Loucy (cell line): ENCODE measurements around the gene CACNB1.

Source experiments
- H2AFZ ChIP-seq: fragments of 200-600 bp; sonication (generic); 2 replicates; pipeline ENCODE4 v1.6.0; 2016; ENCODE audit warnings: antibody characterized with exemption, mild to moderate bottlenecking, low read length, moderate library complexity
- H3F3A ChIP-seq: fragments of 200-600 bp; 2 replicates; pipeline ENCODE4 v1.6.0; 2016; ENCODE audit warnings: antibody characterized with exemption, low read depth, mild to moderate bottlenecking
- H3K27me3 ChIP-seq: fragments of 200-600 bp; sonication (generic); 2 replicates; pipeline ENCODE4 v1.6.1; 2014; ENCODE audit warnings: low read length, mild to moderate bottlenecking; ENCODE audit not compliant: insufficient read depth, poor library complexity, severe bottlenecking
- H3K36me3 ChIP-seq: fragments of 200-600 bp; sonication (generic); 2 replicates; pipeline ENCODE4 v1.6.1; 2016; ENCODE audit warnings: low read length; ENCODE audit not compliant: insufficient read depth
- H3K4me1 ChIP-seq: fragments of 200-600 bp; sonication (generic); 2 replicates; pipeline ENCODE4 v1.5.1; 2014; ENCODE audit warnings: low read length, mild to moderate bottlenecking; ENCODE audit not compliant: insufficient read depth, poor library complexity, severe bottlenecking
- H3K4me2 ChIP-seq: fragments of 200-600 bp; sonication (generic); 2 replicates; pipeline ENCODE4 v1.6.0; 2014; ENCODE audit warnings: antibody characterized with exemption, low read length, low read depth, mild to moderate bottlenecking; ENCODE audit not compliant: poor library complexity, severe bottlenecking
- H3K4me3 ChIP-seq: fragments of 200-600 bp; sonication (generic); 2 replicates; pipeline ENCODE4 v1.5.1; 2014; ENCODE audit warnings: low read length, mild to moderate bottlenecking, mixed read lengths; ENCODE audit not compliant: poor library complexity, severe bottlenecking
- H3K79me2 ChIP-seq: fragments of 200-600 bp; sonication (generic); 2 replicates; pipeline ENCODE4 v1.6.1; 2014; ENCODE audit warnings: low read length; ENCODE audit not compliant: insufficient read depth
- H3K9ac ChIP-seq: fragments of 200-600 bp; sonication (generic); 2 replicates; pipeline ENCODE4 v1.6.0; 2014; ENCODE audit warnings: mild to moderate bottlenecking, low read depth, low read length, moderate library complexity; ENCODE audit not compliant: poor library complexity, severe bottlenecking
- H3K9me2 ChIP-seq: fragments of 200-600 bp; sonication (generic); replicated peaks from 2 replicates; pipeline ENCODE4 v1.6.1; 2016; ENCODE audit warnings: low read depth, low read length, mixed read lengths
- H3K9me3 ChIP-seq: fragments of 200-600 bp; sonication (generic); 2 replicates; pipeline ENCODE4 v1.6.1; 2014; ENCODE audit warnings: mild to moderate bottlenecking, antibody characterized with exemption, low read length, low read depth; ENCODE audit not compliant: insufficient read depth
- H4K20me1 ChIP-seq: fragments of 200-600 bp; sonication (generic); 2 replicates; pipeline ENCODE4 v1.6.0; 2014; ENCODE audit warnings: antibody characterized with exemption, low read length, mild to moderate bottlenecking; ENCODE audit not compliant: insufficient read depth, poor library complexity, severe bottlenecking
- EZH2phosphoT487 ChIP-seq: fragments of 200-600 bp; IDR thresholded peaks from 2 replicates; pipeline ENCODE4 v1.6.1; 2018; ENCODE audit warnings: antibody characterized with exemption, mild to moderate bottlenecking, moderate library complexity, borderline replicate concordance
- TF ChIP-seq, protein P1 (sequence below): fragments of 200-600 bp; sonication (generic); conservative IDR thresholded peaks from 2 replicates; pipeline ENCODE4 v1.5.1; 2014; ENCODE audit warnings: mild to moderate bottlenecking, antibody characterized with exemption, low read length

CACNB1 gene

DNA sequence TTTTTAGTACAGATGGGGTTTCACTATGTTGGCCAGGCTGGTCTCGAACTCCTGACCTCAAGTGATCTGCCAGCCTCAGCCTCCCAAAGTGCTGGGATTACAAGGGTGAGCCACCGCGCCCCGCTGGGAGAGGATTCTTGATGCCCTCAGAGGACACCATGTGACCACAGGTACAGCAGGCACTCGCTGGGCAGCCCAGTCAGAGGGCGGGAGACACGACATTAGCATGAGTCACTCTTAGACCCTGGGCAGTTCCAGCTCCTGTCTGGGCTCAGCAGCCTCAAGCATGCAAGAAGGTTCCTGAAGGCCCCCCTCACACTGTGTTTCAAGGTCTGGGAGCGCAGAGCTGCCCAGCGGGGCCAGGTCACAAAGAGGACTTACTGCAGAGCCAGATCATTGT lies 16.4 kb upstream of the CACNB1 start:
- H3K4me3 ChIP-seq: no peak overlapping the region
- no peaks in the 10 kb centered on the region for H3K36me3 ChIP-seq

DNA sequence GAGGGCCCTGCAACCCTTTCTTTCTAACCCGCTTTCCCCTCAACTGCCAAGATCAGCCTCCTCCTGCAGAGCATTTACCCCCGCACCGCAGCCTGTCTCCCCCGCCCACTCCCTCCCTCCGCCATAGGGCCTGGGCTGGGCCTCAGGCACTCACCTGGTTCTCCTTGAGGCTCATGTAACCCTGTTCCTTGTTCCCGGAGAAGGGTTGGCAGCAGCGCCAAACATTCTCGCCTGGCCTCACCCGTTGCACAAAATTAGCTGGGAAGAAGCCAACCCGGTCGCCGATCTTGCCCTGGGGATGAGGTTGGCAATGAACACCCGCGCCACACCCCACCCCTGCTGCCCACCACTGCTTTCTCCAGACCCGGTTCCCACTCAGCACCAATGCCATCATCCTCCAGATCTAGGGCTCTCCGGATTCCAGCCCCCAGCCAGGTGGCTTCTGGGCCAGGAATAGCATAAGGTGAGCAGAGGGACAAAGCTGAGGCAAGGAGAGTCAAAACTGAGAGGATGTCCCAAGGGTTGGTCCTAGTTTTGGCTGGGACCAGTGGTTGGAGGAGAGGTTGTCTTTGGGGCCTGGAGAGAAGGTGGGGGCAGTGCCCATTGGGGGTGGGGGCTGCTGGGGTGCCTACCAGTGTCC lies 15.5 kb upstream of the CACNB1 start:
- Histone ChIP-seq H3K9ac (no peak overlapping the region), H3K27me3 (no peaks in the 10 kb centered on the region), H2AFZ (no peak overlapping the region), H3F3A (no peaks in the 10 kb centered on the region), H3K36me3 (no peaks in the 10 kb centered on the region), H3K4me3 (no peak overlapping the region), H3K4me1 (no peaks in the 10 kb centered on the region), H3K9me2 (no peaks in the 10 kb centered on the region), H4K20me1 (no peaks in the 10 kb centered on the region), H3K4me2 (no peak overlapping the region), H3K9me3 (no peaks in the 10 kb centered on the region), H3K79me2 (no peaks in the 10 kb centered on the region)
- TF ChIP-seq EZH2phosphoT487: no peak
- TF ChIP-seq, protein P1, sequence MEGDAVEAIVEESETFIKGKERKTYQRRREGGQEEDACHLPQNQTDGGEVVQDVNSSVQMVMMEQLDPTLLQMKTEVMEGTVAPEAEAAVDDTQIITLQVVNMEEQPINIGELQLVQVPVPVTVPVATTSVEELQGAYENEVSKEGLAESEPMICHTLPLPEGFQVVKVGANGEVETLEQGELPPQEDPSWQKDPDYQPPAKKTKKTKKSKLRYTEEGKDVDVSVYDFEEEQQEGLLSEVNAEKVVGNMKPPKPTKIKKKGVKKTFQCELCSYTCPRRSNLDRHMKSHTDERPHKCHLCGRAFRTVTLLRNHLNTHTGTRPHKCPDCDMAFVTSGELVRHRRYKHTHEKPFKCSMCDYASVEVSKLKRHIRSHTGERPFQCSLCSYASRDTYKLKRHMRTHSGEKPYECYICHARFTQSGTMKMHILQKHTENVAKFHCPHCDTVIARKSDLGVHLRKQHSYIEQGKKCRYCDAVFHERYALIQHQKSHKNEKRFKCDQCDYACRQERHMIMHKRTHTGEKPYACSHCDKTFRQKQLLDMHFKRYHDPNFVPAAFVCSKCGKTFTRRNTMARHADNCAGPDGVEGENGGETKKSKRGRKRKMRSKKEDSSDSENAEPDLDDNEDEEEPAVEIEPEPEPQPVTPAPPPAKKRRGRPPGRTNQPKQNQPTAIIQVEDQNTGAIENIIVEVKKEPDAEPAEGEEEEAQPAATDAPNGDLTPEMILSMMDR: no peak

More for the DNA sequence above, 16.4 kb upstream of the CACNB1 start:
- H3K27me3 ChIP-seq: no peaks in the 10 kb centered on the region
- no peak overlapping the region for H3K9ac ChIP-seq
- TF ChIP-seq, protein P1: no peak
- no peak for TF ChIP-seq EZH2phosphoT487
- H2AFZ ChIP-seq: no peak overlapping the region
- no peak overlapping the region for H3K4me2 ChIP-seq
- H3K9me3 ChIP-seq: no peaks in the 10 kb centered on the region
- H3K9me2 ChIP-seq: no peaks in the 10 kb centered on the region
- H3F3A ChIP-seq: no peaks in the 10 kb centered on the region
- H4K20me1 ChIP-seq: no peaks in the 10 kb centered on the region
- H3K4me1 ChIP-seq: no peaks in the 10 kb centered on the region
- no peaks in the 10 kb centered on the region for H3K79me2 ChIP-seq

DNA sequence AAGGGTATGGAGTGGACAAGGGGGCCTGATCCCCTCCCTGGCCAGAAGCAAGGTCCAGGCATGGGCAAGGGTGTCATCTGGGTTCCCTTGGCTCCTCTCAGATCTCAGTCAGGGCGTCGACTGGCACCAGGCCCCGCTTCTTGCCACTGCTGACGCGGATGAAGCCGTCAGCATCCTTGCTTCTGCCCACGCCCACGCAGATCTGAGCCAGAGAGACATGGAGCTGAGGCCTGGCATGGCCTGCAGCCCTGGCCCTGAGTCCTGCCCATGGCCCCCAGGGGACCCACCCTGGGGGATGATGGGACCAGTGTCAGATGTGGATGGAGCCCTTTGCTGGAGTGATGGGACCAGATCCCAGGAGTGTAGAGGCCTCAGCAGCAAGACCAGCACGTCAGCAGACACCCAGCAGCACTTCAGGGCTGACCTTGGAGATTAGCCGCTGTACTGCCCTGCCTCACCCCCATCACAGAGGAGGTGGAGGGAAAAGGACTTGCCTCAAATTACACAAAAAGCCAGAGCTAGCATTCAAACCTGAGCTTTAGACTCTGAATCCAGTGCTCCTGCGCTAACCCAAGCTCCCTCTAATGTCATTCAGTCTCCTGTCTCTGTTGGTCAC lies 14.8 kb upstream of the CACNB1 start:
- Histone ChIP-seq H3K9me2 (no peaks in the 10 kb centered on the region), H3K79me2 (no peaks in the 10 kb centered on the region), H4K20me1 (no peaks in the 10 kb centered on the region), H3K9ac (no peak overlapping the region), H3K4me1 (no peaks in the 10 kb centered on the region), H3K27me3 (no peaks in the 10 kb centered on the region), H3K4me3 (no peak overlapping the region), H3F3A (no peaks in the 10 kb centered on the region), H3K9me3 (no peaks in the 10 kb centered on the region), H2AFZ (no peak overlapping the region), H3K36me3 (no peaks in the 10 kb centered on the region), H3K4me2 (no peak overlapping the region)
- TF ChIP-seq, protein P1: no peak
- TF ChIP-seq EZH2phosphoT487: no peak
